ENCODE data around the gene DNM2.

Gene DNM2

GRCh38 chr19:10784257-10784656, 66.4 kb downstream of the DNM2 start:
- DNase-seq, result no peak

GRCh38 chr19:10788146-10788545, 70.3 kb downstream of the DNM2 start:
- no peak for DNase-seq

- DNase-seq, result no peak
Observed at GRCh38 chr19:10789866-10790265, 72.0 kb downstream of the DNM2 start.

GRCh38 chr19:10796653-10797052, 78.8 kb downstream of the DNM2 start:
- DNase-seq, result no peak

GRCh38 chr19:10797078-10797477, 79.2 kb downstream of the DNM2 start:
- no peak for DNase-seq

GRCh38 chr19:10797541-10798256, 79.8 kb downstream of the DNM2 start:
- DNase-seq, result no peak

- DNase-seq, result no peak
Observed at GRCh38 chr19:10800488-10800887, 82.6 kb downstream of the DNM2 start.

- DNase-seq, result no peak
Observed at GRCh38 chr19:10802479-10802878, 84.6 kb downstream of the DNM2 start.

- no peak for DNase-seq
Observed at GRCh38 chr19:10803252-10803651, 85.4 kb downstream of the DNM2 start.

GRCh38 chr19:10805065-10805757, 87.3 kb downstream of the DNM2 start:
- DNase-seq, result no peak

- DNase-seq, result no peak
Observed at GRCh38 chr19:10805758-10806247, 87.9 kb downstream of the DNM2 start.

- no peak for DNase-seq
Observed at GRCh38 chr19:10808937-10809649, 91.2 kb downstream of the DNM2 start.

- no peak for DNase-seq
Observed at GRCh38 chr19:10809651-10810285, 91.9 kb downstream of the DNM2 start.

- no peak for DNase-seq
Observed at GRCh38 chr19:10811391-10812111, 93.7 kb downstream of the DNM2 start.

- no peak for DNase-seq
Observed at GRCh38 chr19:10812196-10812595, 94.3 kb downstream of the DNM2 start.

GRCh38 chr19:10812902-10813404, 95.1 kb downstream of the DNM2 start:
- DNase-seq, result no peak

- DNase-seq, result no peak
Observed at GRCh38 chr19:10815007-10815536, 97.2 kb downstream of the DNM2 start.

GRCh38 chr19:10815969-10816644, 98.2 kb downstream of the DNM2 start:
- DNase-seq, result no peak

GRCh38 chr19:10816691-10817090, 98.8 kb downstream of the DNM2 start:
- DNase-seq, result no peak

- no peak for DNase-seq
Observed at GRCh38 chr19:10817291-10818038, 99.6 kb downstream of the DNM2 start.
